Neutrophil (primary cell): ENCODE results near the gene MRPL28.

ENCODE experiments used
- H3K27ac ChIP-seq: fragments of 200-600 bp; sonication (generic); 2 replicates; pipeline ENCODE4 v1.5.1; 2016; ENCODE audit warnings: mild to moderate bottlenecking, moderate library complexity
- H3K27me3 ChIP-seq: fragments of 200-600 bp; sonication (generic); 2 replicates; pipeline ENCODE4 v1.6.0; 2016; ENCODE audit warnings: mild to moderate bottlenecking
- H3K36me3 ChIP-seq: fragments of 200-600 bp; sonication (generic); 2 replicates; pipeline ENCODE4 v1.5.1; 2017
- H3K4me1 ChIP-seq, 2 experiments: fragments of 200-600 bp in 1 of 2; sonication (generic) in 1 of 2; 1 replicate in 1 of 2; 2 replicates in 1 of 2; pipeline versions ENCODE4 v1.5.1 to v1.6.1; 2013 to 2016; ENCODE audit warnings: low read depth in 1 of 2, low read length in 1 of 2, mild to moderate bottlenecking in 1 of 2, moderate library complexity in 1 of 2; ENCODE audit not compliant: control insufficient read depth in 1 of 2, insufficient read depth in 1 of 2
- H3K4me3 ChIP-seq, 2 experiments: fragments of 200-600 bp in 1 of 2; sonication (generic) in 1 of 2; 1 replicate in 1 of 2; 2 replicates in 1 of 2; pipeline ENCODE4 v1.5.1; 2013 to 2016; ENCODE audit warnings: low read depth in 1 of 2, low read length in 1 of 2, mild to moderate bottlenecking in 1 of 2, moderate library complexity in 1 of 2
- H3K9me3 ChIP-seq: fragments of 200-600 bp; sonication (generic); 2 replicates; pipeline ENCODE4 v1.5.1; 2016
- CTCF ChIP-seq: fragments of 200-600 bp; sonication (generic); IDR thresholded peaks from 2 replicates; pipeline ENCODE4 v1.5.1; 2016; ENCODE audit warnings: antibody characterized with exemption

MRPL28 gene

GRCh38 chr16:405548-406506 lies 35.5 kb upstream of the MRPL28 start:
- H3K36me3 ChIP-seq, result no peaks in the 10 kb centered on the region
- H3K27me3 ChIP-seq, result no peaks in the 10 kb centered on the region
- no peaks in the 10 kb centered on the region for H3K9me3 ChIP-seq
- no peak for TF ChIP-seq CTCF
- peaks cover 6 to 7% of the 10 kb centered on the region in 2 experiments for H3K4me1 ChIP-seq
- H3K4me3 ChIP-seq, result no peak overlapping the region
- no peak overlapping the region for H3K27ac ChIP-seq

GRCh38 chr16:404971-405486 lies 34.7 kb upstream of the MRPL28 start:
- peaks cover 14 to 15% of the 10 kb centered on the region in 2 experiments for H3K4me1 ChIP-seq
- H3K36me3 ChIP-seq, result no peaks in the 10 kb centered on the region
- H3K4me3 ChIP-seq, result no peak overlapping the region
- H3K27ac ChIP-seq, result no peak overlapping the region
- H3K27me3 ChIP-seq, result no peaks in the 10 kb centered on the region
- H3K9me3 ChIP-seq, result no peaks in the 10 kb centered on the region
- TF ChIP-seq CTCF, result no peak

GRCh38 chr16:401468-402348 lies 31.4 kb upstream of the MRPL28 start, which contains the start of gene DECR2:
Gene DECR2 (plus strand): TSS chr16:401885. CDS start chr16:401964, 79 bp downstream.
- peak; percentile 60 for TF ChIP-seq CTCF
- Histone ChIP-seq H3K36me3 (no peaks in the 10 kb centered on the region), H3K27ac (peak within 1 kb of the TSS; percentile 95), H3K4me1 (peaks cover 28 to 34% of the 10 kb centered on the region in 2 experiments), H3K27me3 (peaks cover 2% of the 10 kb centered on the region), H3K4me3 (peak within 1 kb of the TSS; percentile 86 to 97), H3K9me3 (no peaks in the 10 kb centered on the region)

GRCh38 chr16:400061-400591 lies 29.8 kb upstream of the MRPL28 start:
- no peak for TF ChIP-seq CTCF
- peaks cover 12% of the 10 kb centered on the region for H3K27me3 ChIP-seq
- H3K4me3 ChIP-seq, result peak overlapping the region; percentile 86 to 97

DNA sequence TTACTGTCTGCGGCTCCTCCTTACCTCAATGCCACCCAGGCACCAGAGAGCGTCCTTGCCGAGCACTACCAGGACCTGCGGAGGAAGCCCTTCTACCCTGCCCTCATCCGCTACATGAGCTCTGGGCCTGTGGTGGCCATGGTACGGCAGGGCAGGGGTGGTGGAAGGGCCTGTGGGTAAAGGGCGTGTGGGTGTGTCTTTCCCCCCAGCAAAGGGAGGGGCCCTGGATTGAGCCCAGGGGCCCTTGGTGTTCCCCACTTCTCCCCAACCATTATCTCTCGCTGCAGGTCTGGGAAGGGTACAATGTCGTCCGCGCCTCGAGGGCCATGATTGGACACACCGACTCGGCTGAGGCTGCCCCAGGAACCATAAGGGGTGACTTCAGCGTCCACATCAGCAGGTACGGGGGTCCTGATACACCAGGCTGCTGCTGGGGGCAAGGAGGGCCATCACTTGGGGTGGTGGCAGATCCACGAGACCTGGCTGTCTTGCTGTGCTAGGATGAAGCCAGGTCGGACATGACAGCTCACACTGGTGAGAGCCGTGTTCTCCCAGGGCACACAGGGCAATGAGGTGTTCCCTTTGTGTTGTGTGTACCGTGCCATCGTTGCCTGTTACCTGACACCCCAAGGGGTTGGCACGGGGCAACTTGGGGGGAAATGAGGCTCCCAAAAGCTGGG lies 29.1 kb upstream of the MRPL28 start:
- Histone ChIP-seq H3K27me3 (peaks cover 12% of the 10 kb centered on the region), H3K4me1 (peaks cover 33 to 39% of the 10 kb centered on the region in 2 experiments), H3K4me3 (no peak overlapping the region), H3K9me3 (no peaks in the 10 kb centered on the region), H3K36me3 (no peaks in the 10 kb centered on the region), H3K27ac (peak overlapping the region; percentile 95)
- TF ChIP-seq CTCF, result no peak

More at GRCh38 chr16:400061-400591, 29.8 kb upstream of the MRPL28 start:
- H3K36me3 ChIP-seq, result no peaks in the 10 kb centered on the region
- H3K4me1 ChIP-seq, result peaks cover 33 to 39% of the 10 kb centered on the region in 2 experiments
- H3K9me3 ChIP-seq, result no peaks in the 10 kb centered on the region
- H3K27ac ChIP-seq, result peak overlapping the region; percentile 95
